PC-9 (cell line): ENCODE data around the gene SDHA.

ENCODE experiments used
- CTCF ChIP-seq: fragments of 200-600 bp; sonication (generic); conservative IDR thresholded peaks from 2 replicates; pipeline ENCODE4 v1.6.1; 2017; ENCODE audit warnings: mixed run types, antibody characterized with exemption, mild to moderate bottlenecking, moderate library complexity
- EZH2 ChIP-seq: fragments of 200-600 bp; sonication (generic); IDR thresholded peaks from 2 replicates; pipeline ENCODE4 v1.8.0; 2017; ENCODE audit warnings: antibody characterized with exemption, low read depth

DNA sequence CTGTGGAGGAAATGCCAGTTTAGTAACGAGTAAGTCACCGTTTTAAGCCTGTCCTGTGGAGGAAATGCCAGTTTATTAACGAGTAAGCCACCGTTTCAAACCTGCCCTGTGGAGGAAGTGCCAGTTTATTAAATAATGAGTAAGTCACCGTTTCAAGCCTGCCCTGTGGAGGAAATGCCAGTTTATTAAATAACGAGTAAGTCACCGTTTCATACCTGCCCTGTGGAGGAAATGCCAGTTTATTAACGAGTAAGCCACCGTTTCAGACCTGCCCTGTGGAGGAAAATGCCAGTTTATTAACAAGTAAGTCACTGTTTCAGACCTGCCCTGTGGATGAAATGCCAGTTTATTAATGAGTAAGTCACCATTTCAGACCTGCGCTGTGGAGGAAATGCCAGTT, 34.4 kb downstream of the SDHA start:
- no peak for TF ChIP-seq CTCF
- TF ChIP-seq EZH2, result no peak
